ENCODE measurements around the gene FOXF1.

FOXF1 gene

DNA sequence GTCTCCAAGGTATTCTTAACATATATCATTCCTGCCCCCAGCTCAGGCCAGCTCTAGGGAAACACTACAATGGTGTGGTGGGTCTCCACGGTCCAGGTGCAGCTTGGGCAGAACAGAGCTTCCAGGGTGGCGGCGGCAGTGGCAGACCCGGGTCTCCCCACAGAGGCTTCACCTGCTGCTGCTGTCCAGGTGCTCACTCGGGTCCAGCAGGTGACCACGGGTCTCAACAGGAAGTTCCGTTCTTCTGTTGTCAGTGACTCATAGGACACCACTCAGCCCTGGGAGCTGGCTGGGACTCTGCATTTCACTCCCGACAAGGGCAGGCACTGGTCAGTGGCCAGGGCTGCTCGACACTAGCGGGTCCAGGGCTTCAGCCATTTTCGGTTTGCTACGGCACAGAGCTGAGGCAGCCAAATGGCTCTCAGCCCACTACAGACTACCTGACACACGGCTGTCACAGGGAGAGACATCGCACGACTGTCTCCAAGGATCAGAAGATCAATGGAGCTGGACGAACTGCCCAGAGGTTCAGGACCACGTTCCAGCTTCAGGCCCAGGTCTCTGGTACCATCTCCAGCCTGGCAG lies 28.0 kb downstream of the FOXF1 start:
- DNase-seq: no peak

DNA sequence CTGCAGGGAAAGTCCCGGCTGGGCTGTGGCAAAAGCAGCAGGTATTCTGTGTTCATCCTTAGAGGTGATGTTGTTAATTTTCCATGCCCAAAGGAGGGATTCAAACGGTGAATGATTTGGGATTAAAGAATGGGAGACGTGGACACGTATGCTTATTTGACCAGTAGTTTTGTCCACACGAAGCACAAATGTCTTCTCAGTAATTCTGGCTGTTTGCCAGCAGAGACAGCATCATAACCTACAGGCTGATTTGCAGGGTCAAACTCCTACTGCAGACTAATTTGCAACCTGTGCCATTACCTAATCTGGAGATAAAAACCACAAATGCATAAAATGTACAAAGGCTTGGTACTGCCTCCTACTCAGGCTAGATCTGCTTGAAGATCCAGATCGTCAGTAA lies 30.6 kb downstream of the FOXF1 start:
- no peak for DNase-seq

DNA sequence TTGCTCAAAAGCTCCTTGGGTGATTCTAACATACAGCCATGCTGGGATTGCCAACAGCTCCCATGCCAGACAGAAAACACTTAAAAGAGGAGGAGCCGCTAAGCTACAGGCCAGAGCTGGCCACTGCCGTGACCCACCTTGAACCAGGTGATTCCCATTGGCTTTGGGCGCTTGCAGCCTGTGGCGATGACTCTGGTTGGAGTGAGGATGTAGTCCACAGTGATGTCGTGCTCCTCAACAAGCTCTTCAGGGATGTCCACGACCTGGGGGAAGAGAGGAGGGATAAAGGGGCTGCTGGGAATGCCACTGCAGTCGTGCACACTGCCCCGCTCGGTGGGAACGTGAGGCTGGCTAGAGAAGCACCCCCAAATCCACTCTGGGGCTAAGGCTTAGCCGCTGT lies 31.2 kb downstream of the FOXF1 start:
- no peak for DNase-seq

DNA sequence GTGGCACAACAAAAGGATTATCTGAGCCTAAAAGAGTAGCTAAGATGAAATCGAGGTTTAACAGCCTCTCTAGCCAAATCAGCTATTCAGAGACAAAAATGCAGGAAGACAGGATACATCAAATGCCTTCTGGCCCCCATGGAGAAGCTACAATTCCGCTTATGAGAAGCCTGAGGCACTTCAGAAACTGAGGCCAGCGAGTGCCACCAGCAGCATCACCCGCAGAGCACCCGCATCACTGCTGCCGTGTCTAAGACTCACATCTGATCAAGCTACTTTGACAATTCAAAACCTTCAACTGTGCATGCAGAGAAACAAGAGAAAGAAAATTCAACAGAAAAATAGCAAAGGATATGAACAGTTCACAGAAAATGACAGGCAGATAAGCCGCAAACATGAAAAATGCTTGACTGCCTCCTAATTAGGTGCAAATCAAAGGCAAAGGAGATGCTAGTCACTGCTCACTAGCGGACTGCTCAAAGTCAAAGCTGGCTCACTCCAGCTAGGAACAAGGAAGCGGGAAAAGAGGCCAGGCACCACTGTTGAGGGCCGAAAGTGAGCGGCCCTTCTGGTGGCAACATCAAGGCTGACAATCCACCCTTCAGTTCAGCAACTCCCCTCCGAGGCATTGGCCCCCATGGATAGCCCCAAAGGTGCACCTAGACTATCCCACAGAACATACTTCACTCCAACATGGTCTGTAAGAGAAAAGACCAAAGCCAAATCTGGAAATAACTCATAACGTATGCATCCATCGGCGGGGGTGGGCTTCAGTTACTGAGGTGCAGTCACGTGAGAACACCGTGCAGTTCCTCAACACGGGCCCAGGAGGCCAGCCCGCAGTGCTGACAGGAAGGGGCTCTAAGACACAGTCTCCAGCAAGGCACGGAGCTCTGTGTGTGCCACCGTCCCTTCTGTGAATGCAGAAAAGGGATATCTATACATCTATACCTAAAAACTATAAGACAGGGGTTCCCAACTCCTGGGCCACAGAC lies 32.7 kb downstream of the FOXF1 start:
- no peak for DNase-seq

DNA sequence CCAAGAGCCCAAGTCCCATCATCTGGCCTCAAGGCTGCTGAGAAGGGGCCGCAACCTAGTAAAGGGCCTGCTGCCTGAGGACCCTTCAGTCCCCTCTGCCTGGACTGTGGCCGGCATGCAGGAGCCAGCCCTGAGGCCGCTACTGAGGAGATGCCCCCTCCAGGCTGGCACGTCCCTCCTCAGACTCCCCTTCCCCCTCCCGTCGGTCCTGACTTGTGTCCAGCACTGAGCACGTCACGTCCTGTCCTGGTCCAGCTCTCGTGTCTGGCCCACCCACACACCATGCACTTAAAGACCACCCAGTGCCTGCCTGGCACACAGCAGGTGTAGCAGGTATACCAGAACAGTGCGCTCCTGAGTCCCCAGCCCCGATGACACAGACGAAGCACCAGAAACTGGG lies 35.2 kb downstream of the FOXF1 start:
- DNase-seq: no peak

DNA sequence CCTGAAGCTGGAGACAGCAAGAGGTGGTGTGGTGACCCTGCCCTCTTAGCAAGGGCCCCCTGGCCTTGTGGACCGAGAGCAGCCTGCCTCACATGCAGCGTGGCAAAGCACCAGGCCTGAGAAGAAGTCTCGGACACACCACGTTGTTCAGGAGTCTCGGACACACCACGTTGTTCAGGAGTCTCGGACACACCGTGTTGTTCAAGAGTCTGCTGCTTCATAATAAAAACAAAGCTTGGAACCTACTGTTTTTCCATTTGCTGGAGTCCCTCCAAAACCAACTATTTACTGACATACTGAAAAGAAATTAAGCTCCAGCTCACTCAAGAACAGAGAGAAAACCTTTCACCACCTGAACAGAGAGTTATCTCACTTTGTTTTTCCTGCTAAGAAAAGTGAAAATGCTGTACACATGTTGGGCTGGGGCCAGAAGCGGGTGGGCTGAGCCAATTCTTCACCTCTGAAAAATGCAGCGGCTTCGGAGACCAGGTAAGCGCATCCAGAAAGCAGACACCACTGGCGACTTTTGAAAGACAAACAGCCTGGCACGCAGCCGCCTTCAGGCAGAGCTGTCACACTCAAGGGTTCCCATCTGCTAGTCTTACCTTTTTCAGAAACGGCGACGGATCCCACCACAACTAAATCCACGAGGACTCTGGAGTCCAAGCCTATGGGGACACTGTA lies 35.8 kb downstream of the FOXF1 start:
- DNase-seq: no peak

DNA sequence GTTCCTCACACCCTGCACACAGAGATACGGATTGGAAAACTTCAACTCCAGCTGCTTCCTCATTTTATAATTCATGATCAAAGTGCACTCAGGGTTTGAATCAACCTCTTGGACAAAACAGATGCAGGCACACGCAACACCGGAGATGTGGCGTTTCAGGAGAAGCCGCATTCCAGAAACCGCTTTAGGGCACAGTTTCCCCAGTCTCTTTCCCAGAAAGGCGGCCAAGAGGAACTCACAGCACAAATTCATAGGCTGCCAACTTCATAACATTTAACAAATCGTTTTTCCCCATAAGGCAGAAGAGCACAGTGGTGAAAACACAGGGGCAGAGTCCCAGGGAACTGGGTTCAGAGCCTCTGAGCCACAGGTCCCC lies 36.3 kb downstream of the FOXF1 start:
- DNase-seq: no peak

DNA sequence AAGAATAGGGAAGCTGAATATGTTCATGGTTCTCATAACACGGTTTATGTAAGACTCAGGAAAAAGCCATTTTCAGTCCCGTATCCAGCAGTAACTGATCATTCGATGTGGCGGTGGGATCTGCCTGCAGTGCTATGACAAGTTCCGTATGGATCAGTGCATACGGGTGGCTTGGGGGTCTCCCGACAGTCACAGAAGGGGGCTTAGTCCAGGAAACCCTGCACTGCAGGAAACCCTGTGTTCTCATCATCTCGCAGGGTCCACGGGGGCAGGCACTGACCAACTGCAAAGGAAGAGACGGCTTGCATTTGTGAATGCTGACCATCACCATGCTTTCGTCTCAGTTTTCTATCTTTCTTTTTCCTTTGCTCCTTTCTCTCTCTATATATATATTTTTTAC lies 37.0 kb downstream of the FOXF1 start:
- DNase-seq: no peak

DNA sequence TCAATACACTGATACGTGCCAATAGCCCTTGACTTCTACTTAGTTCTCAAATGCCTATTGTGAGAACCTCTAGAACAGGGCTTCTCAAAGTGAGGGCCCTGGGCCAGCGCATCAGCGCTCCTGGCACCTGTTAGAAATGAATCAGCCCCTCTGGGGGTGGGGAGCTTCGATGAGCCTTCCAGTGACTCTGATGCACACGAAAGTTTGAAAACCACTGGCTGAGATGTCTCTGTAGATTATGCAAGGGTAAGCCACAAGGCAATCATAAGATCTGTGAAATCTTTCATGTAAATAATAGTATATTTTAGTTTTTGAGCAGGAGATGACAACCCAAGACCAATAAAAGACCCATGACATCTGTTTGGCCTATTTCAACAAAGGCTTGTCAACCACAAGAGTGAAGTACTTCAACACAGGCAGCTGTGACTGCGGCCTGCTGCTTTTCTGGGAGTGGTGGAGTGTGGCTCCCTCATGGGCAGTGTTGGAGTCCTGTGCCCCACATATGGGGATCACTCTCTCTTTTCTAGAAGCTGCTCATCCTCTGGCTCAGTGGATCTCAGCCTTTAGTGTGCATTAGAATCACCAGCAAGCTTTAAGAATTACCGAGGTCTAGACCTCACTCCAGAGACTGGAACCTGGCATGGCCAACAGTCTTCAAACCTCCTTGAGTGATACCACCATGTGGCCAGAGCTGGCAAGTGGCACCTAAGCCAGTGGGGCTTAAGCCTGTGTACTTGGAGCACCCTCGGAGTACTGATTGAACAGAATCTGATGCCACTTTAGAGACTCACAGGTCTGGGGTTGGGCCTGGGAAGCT lies 39.0 kb downstream of the FOXF1 start:
- DNase-seq: no peak

DNA sequence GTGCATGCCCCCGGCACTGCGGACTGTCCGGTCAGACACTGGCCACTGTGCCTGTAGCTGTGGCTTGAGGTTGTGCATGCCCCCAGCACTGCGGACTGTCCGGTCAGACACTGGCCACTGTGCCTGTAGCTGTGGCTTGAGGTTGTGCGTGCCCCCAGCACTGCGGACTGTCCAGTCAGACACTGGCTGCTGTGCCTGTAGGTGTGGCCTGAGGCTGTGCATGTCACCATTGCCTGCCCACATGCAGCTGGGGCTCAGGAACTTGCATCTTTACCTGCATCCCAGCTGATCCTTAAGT lies 39.5 kb downstream of the FOXF1 start:
- DNase-seq: no peak

DNA sequence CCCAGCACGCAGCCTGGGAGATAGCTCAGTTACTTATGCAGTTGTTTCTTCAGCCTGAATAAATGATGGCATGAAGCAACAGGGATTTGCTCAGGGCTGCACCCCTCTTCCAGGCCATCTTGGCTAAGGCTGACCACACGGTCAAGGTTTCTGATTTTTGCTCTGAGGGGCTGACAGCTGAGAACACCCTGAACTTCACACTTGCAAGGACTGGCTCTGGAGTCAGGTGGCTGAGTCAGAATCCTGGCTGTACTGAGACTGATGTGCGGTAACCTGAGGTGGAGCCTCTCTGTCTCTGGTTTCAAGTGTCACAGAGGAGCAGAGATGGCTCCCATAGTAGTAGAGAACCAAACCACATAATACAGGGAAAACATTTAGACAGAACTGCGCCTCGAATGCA lies 40.0 kb downstream of the FOXF1 start:
- DNase-seq: no peak

DNA sequence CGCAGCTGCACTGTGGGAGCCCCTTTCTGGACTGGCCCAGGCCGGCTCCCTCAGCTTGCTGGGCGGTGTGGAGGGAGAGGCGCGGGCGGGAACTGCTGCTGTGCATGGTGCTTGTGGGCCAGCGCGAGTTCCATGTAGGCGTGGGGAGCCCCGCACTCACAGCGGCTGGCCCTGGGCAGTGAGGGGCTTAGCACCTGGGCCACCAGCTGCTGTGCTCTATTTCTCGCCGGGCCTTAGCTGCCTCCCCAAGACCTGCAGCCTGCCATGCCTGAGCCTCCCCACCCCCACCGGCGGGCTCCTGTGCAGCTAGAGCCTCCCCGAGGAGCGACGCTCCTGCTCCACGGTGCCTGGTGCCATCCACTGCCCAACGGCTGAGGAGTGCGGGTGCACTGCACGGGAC lies 43.0 kb downstream of the FOXF1 start:
- DNase-seq: no peak

DNA sequence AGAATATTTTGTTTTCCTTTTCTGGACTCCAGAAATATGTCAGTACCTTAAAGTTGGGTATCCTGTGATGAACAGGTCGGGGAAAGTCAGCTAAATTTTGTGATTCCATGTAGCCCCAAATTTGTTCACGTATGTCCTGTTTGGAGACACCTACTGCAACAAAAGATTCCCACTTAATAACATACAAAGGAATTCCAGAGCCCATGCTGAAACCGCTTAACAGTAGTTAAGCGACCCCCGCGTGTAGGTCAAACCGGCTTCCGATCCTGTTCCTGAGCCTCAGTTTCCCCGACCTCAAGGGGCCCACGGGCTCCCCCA lies 44.2 kb downstream of the FOXF1 start:
- no peak for DNase-seq

DNA sequence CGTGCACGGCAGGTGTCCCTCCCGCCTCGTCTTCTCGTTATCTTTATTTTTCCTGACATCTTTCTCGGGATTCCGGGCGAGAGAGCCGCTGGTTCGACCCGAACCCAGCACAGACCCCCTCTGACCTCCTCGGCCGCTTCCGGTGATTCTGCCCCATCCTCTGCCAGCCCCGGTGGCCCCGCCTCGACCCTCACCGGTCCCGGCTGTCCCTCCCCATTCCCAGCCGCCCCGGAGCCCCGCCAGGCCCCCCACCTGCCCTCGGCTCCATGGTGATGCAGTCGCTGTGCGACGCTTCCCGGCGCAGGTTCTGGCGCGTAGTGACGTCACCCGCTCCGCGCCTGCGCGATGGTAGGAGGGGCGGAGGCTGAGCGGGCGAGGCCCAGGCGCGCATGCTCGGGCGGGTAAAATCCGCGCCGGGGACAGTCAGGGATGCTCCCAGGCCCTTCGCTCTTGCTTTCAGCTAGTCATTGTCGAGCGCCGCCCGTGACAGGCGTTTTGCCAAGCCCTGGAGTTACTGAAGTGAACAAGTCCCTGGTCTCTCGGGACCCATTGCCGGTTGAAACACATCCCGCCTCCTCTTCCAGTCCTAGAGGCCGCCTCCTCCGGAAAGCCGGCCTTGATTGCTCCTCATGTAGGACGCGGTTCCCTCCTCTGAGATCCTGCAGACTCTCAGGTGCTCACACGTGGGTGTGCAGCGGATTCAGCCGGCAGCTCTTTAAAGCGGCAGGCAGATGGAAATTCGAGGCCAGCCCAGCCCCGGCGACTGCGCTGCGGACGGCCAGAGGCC lies 44.8 kb downstream of the FOXF1 start, which contains the start of gene MTHFSD:
Gene MTHFSD, minus strand, starts transcription at position 319 of the 787 bp plus-strand sequence. Its CDS starts 51 bp downstream, at position 268.
- DNase-seq: peak; percentile 91

DNA sequence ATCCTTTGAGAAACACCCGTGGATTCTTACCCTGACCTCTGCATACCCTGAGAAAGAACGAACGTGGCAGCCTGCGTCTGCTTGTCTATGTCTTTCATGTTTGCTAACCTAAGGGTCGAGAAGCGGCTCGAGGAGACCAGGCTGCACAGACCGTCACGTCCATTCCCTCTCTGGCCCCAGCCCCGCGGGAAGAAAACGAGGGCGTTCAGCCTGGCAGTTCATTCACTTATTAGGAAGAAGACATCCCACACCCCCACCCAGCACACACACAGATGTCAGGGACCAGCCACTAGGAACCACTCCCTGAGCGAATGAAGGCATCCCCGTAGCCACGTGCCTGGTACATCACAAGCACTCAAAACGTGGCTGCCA lies 45.4 kb downstream of the FOXF1 start:
- no peak for DNase-seq

DNA sequence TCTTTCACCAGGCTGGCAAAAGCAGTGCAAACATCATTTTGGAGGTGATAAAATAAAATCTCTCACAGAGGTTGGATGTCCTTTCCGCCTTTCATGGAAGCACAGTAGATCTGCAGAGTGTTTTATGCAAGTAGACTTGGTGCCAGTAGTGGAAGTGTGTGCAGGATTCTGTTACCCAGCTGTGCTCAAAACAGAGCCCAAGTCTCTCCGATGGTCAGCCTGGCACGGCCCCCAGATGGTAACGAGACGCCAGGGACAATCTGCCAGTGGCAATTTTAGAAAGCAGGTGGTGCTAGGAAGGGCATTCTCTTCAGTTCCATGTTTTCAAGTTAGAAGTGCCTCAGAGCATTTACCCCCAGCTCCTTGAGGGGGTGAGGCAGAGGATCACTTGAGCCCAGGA lies 46.2 kb downstream of the FOXF1 start:
- no peak for DNase-seq

DNA sequence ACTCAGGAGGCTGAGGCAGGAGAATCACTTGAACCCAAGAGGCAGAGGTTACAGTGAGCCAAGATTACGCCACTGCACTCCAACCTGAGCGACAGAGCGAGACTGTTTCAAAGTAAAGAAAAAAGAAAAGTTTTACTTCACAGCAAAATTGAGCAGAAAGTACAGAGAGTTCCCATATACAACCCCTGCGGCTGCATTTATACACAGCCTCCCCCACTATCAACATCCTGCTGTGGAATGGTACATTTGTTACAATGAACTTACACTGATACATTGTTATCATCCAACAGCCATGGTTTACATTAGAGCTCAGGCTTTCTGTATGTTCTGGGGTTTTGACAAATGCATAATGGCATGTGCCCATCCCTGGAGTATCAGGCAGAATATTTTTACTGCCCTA lies 47.3 kb downstream of the FOXF1 start:
- no peak for DNase-seq

DNA sequence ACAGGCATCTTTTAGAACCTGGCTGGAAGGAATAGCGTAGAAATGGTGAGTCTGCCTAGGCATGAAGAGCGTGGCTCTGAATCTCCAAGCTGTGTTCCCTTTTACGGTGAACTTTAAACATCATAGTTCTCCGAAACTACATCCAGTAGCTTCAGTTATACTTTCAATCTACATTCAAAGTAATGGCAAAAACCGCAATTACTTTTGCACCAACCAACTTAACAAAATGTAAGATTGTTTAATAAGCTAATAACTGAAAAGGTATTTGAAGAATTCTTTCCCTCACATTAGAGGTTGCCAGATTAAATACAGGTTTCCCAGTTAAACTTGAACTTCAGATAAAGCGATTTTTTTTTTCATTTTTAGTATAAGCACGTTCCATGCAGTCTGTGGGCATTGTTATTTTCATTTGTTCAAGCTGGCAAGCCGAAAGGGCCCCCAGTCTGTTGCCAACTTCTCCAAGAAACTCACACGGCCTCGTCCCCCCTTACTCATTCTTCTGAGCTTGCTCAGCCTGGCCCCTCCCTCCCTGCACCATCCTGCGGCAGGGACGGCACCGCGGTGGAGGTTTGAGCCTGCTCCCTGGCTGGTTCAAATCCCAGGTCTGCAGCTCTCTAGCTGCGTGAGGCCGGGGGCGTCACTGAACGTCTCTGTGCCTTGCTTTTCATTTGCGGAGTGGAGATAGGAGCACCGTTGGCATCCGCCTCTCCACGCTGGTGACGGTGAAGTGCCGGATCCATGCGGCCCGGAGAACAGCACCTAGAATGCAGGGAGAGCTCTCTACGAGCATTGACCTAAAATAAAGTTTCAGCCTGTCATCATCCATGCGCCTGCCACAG lies 48.2 kb downstream of the FOXF1 start:
- DNase-seq: no peak

DNA sequence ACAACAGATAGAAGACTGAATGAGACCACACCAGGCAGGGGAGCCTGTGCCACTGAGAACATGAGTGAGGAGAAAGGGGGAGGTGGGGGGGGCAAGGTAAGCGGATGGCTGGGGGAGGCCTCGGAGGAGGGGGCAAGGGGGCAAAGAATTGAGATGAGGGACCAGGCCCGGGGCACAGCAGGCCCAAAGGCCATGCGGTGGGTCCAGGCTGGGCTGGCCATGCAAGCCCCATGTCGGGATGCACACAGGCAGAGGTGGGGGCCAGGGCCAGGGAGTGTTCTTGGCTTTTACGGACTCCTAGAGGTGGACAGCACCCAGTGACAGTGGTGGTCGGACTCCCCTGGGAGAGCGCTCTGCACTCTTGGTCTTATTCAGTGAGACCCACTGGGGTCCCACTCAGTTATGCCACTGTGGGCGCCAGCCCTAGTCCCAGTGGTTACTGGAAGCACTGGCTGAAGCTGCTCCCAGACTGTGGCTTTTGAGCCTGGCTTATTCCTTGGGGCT lies 49.5 kb downstream of the FOXF1 start:
- DNase-seq: no peak

DNA sequence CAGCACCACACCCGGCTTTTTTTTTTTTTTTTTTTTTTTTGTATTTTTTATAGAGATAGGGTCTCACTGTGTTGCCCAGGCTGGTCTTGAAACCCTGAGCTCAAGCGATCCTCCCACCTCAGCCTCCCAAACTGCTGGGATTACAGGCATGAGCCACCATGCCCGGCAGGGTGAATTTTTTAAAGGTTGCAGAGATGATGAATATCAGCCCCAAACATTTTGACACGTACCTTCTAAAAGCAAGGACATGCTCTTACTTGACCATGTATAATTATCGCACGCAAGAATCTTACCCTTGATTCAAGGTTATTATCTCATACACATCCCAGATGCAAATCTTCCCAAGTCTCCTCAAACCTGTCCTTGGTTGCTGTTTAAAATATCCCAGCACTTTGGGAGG lies 52.0 kb downstream of the FOXF1 start:
- no peak for DNase-seq

Measured in DMS53 (cell line).